IPS DF 4.7 (cell line): ENCODE measurements around the gene POU3F2.

ENCODE experiments used
- DNase-seq: peaks from one replicate; pipeline ENCODE4 v3.0.0-alpha.2; 2013; ENCODE audit warnings: low spot score; ENCODE audit errors: extremely low read depth

The POU3F2 gene

DNA sequence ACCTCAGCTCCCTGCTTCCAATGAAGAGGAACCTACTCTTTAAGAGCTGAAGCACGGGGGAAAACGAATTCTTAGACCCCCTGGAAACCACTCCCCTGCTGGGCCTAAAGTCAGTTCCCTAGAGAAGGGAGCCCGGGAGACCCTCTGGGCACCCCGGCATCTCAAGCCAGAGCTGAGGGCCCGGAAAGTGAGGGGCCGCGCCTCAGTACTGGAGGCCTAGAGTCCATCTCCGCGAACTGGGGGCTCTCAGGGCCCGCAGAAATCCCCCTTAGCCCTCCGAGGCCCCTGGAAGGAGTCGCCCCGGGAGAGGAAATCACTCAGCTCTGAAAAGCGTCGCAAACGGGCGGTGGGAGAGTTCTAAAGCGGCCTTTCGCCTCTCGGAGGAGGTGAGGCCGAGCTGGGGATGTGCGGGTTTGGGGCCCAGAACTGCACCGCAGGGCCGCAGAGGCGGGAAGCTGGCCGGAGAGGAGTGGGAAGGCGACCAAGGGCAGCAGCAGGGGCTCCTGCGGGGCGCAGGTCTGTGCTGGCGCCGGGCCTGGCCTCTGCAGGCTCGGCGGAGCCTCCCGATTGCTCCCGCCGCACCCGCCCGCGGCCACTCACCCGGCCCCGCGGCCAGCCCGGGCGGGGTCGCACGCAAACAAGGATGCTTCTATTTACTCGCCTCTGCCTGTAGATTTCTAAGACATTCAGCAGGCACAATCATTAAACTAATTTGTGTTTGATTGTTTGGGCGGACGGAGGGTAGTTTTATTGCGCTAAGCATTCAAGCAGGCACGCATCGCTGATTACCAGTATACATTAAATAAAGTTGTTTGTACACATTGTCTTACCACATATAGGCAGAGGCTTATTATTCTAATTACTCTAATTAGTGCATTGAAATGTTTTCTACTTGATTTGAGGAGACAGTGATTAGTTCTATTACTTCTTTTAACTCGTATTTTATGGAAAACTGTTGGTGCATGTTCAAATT is 9.2 kb downstream of the POU3F2 start:
- no peak for DNase-seq

DNA sequence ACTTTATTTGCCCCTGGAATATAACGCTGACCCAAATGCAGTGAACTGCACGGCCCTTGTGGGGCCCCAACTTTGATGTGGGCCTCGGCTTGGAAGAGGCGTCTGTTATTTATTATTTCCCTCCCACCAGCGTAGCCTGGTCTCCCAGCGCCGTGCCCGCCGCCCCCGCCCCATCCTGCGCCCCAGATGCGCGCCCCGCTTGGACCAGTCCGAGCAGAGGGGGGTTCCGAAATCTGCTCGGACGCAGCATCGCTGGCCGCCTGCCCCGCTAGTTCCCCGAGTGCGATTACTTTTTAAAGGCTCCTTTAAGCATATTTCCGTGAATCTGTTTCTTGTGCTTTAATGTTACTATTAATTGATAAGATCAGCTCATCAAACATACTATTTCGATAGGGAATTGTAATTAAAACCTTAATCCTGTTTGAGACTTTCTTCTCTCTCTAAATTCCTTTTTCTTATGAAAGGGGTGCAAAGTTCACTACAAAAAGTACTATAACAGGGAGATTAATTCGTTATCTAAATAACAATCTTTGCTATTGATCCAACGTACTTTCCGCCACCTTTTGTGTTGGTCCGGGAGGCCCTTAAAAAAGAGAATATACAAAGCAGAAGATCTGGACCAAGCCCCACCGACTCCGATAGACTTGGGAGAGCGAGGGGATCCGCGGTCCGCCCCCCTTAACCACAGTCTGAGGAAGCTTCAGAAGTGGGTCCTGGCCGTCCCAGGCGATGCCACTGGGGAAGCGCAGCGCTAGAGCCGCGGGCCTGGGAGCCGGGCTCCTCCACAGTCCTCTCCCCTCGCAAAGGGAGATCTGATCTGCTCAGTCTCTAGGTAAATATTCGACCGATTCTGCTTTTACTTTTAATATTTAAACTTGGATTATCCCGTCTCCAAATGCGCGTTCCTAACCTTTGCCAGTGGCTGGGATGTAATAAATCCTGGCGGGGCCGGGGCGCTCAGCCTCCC is 10.2 kb downstream of the POU3F2 start:
- DNase-seq = no peak

DNA sequence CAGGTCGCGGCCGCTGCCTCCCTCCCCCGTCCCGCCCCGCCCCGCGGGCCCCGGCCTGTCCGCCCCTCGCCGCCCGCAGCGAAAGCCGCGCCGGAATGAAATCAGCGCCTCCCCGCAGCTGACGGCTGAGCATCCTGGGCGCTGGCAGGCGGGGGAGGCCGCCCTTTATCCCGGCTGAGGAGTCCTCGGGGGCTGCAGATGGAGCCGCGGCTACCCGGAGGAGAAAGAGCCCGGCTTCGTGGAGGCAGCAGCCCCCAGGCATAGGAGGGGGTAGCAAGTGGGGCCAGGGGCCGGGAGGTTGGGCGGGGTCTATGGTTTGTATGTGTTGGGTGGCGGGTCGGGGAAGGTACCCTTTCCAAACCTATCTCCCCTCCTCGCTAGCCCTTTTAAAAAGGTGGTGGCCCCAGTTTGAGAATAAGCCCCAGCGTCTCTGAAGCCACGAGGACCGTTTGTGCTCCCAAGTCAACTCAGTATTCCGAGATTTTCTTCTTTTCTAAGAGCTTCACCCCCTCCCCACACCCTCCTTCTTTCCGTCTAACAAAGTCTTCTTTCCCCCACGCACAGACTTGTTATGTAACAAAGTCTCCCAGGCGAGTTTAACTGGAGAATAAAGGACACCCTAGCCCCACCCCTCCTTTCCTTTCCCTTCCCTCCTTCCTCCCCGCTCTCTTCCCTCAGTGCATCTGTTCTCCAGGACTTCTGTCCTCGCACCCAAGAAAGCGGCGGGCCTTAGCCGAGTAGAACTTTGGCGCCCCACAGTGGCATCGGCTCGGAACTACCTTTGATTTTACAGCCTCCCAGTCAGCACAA is 11.0 kb downstream of the POU3F2 start:
- no peak for DNase-seq

DNA sequence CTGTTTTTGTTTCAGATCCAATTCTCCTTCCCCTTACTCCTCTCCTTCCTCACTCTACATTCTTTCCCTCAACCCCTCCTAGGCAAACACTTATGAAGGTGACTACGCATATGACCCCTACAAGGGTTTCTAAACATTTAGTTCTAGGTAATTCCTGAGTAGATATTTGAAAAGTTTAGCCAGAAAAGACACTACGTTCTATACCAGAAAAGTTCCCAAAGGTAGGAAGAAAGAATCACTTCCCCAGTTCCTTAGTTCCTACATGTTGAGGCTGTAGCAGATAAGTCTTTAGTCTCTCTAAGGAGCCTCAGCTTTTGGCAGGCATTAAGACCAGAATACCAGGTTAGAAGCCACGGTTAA is 11.6 kb downstream of the POU3F2 start:
- no peak for DNase-seq

DNA sequence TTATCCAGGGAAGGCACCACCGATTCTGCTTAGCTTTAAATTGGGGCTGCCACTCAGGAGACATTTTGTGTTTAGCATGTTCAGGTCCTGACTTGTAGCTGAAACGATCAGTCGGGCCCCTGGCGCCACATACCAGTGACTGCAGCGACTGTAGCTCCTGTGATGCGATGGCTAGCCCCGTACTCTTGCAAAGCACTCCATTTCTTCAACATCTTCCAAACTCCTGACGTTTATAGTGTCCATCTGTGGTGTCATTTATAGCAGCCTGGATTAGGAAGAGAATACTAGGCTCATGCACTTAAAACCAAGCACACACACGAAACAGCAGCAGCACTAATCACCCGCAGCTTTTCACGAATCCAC is 13.0 kb downstream of the POU3F2 start:
- no peak for DNase-seq

DNA sequence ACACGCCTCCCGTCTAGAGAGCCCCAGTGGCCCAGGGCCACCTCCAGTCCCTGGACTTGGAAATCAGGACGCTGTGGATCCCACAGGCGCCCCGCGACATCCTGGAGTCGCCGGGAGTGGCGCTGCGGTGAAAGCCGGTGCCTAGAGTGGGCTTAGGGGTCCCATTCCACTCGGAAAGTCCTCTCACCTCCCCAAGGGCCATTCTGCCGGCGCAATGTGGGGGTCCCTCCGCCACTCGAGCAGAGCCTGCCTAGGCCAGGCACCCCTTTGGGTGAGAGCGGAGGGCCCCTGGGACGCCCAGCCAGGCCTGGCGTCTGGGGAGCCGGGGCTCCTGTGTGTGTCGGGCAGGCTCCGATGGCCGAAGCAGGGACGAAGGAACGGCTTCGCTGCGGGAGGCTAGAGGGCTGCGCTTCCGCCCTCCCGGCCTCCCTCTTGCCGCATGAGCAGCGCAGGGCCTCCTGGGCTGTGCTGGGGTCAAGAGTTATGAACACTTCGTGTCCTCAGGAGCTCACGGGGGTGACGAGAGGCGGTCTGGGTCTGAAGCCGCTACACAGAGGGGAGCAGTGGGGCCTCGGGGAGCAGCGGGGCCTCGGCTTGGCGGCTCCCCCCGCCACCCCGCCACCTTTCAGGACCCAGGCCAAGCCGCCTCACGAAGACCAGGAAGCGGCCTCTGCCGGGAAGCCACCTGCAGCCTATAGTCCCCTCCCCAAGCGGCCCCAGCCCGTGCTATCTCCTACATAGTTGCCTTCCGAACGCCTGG is 13.6 kb downstream of the POU3F2 start:
- DNase-seq = no peak

DNA sequence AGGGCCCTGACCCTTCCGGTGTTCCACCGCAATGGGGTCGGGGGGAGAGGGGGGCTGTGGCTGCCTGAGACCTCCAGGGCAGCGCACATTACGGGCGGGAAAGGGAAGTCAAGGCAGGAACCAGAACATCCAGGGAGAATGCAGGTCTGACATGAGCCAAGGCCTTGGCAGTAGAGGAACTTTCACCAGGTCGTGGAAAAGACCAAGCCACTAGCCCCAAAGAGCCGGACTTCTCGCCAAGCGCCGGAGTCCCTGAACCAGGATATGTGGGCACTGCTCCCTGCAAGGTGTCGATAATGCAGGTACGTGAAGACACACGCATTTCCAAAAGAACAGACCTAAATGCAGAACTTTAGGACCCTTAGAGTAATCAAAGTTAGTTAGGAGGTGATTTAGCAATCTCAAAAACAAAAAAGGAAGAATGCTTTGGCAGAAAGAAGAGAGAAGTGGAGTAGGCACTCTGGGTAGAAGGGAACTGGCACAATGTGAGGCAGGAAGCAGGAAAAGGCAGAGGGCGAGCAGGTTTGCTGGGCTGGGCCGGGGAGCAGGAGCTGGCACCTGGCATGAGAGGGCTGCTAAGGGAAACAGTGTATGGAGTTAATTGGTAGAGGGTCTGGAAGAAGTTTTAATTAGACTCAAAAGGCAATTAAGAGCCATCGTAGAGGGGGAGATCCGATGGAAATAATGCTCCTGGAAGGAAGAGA is 14.3 kb downstream of the POU3F2 start:
- no peak for DNase-seq

DNA sequence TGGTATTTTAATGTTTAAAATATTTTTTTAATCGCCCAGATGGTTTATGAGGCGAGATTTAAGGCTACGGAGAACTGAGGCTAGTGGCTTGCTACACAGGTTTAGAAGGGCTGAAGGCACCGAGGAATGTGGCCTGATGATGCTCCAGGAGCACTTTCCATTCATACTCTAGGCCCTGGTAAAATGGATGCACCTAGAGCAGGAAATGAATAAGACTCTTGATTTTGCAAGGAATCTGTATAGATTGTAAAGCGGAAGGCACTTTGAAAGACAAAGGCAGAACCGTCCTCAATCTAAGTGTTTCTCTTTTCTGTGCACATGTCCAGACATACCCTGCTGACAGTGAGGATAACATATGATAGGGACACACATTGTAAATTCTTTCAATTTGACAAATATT is 30.1 kb downstream of the POU3F2 start:
- no peak for DNase-seq

DNA sequence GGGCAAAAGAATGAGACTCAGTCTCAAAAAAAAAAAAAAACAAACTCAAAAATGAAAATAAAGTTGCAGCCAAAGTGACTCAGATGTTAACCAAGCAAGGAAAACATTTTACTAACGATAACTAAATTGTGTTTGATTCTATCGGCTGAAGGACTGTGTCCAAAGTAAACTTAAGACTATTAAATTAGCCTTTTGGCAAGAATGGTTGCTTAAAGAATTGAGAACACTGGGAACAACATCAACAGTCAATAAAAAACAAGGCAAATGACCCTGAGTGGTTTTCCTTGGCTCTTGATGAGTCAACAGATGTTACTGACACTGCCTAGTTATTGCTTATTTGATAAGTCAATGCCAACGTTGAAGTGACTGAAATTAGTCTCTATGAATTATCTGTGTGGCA is 36.7 kb downstream of the POU3F2 start:
- no peak for DNase-seq

DNA sequence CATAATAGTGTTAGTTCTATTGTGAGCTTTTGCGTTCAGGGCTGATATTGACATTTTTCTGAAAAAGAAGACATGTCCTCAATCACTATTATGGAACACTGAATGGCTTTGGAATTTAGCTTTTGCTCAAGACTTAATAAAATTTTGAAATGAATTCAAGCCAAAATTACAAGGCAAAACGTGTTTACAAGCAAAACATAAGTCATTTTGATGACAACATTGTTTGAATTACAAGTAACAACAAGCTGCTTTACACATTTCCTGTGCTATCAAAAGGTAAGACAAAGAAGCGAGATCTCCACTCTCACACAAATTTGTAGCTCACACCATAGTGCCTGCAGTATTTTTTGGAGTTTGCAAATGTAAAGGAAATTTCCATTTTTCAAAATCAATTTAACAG is 37.4 kb downstream of the POU3F2 start:
- no peak for DNase-seq

DNA sequence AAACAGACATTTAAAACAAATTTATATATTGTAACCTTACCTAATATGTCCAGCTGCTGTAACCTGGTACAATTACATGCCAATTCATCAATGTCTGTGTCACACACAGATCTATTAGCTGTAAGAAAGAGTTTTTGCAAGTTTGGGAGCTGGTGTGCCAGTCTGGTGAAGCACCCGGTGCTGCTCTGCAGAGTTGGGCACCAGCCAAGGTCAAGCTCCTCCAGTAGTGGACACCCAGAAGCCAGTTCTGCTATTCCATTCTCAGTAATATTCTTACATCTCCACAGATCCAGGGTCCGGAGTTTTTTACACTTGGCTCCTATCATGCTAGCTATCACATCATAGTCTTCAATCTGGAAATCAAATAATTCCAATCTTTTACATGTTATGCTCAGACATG is 41.0 kb downstream of the POU3F2 start:
- no peak for DNase-seq

DNA sequence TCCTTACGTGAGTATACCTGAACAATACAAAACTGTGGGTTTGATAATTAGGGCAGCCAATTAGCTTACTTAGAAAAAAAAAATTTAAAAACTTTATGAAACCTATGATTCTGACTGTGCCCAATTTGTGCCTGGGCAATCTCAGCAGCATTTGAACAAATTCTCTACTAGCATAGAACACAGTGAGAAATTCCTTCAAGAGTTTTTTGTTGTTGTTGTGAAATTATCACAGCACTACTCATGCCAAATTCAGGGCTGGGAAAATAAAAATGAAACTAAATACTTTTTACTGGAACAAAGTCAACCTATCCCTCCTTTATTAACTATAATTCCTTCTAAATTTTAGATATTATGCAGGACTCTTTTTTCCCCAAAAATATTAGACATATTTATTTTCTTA is 42.9 kb downstream of the POU3F2 start:
- no peak for DNase-seq

DNA sequence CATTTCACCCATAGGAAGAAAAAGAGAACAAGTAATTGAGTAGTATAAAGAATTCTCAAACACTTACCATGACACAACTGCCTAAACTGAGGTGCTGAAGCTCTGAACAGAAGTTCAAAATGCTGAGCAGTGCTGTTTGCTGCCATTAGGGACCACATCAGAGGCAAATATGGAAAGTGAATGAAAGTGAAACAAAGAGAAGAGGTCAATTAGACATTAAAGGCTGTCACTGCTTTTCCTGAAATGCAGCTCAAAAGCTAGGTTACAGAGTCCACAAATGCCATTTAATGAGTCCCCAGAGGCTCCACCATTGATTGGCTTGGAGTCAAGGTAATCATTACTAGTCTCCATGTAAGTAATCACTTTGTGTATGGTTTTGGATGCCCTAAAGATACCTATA is 46.1 kb downstream of the POU3F2 start:
- DNase-seq = no peak

DNA sequence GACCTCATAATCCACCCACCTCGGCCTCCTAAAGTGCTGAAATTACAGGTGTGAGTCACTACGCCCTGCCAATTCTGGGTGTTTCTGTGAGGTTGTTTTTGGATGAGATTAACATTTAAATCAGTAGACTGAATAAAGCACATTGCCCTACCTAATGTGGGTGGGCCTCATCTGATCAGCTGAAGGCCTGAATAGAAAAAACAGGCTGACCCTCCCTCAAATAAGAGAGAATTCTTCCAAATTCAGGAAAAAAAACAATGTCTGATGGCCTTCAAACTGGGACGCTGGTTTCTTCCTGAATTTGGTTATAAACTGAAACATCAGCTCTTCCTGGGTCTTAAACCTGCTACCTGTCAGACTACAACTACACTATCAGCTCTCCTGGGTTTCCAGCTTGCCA is 51.0 kb downstream of the POU3F2 start:
- no peak for DNase-seq

DNA sequence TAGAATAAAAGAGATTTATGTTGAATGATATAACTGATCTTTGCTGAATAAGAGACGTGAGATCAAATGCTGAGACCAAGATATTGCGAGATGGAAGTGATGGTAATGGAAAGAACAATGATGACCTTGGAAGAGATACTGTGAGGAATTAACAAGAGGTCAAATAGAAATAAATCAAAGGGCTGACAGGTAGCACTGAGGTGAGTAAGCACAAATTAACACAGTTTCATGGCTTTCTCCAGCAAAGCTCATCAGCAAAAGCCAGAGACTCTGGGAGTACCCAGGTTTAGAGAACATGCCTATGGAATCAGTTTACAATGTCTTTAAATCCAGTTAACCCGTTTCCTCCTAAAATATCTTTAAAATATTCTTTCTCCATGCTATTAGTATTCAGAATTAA is 53.3 kb downstream of the POU3F2 start:
- no peak for DNase-seq
